HepG2 (cell line): ENCODE data around the gene BMAL1. TPM values are rescaled to one million over a fixed set of nuclear protein-coding genes. Genes with fewer than 3 reads are reported as not detected.

Source experiments
- ATAC-seq: fragments of 200-7000 bp; cut with Tn5 transposase; 3 replicates; pipeline ENCODE4 v1.9.1; 2020; ENCODE audit warnings: mild to moderate bottlenecking, moderate library complexity
- BruUV-seq: library from RNA; stranded (reverse); fragments of 400-500 nt; replicated peaks from 2 replicates; lab custom pipeline; 2021; lab: Mats Ljungman, UMichigan
- CTCF ChIA-PET: fragments of 300-600 bp; formaldehyde crosslinking; extraction: SDS; loops from one replicate; lab custom pipeline; 2021; ENCODE audit warnings: low total read pairs, inconsistent platforms, low intra/inter-chr PET ratio; lab: Yijun Ruan, JAX
- POLR2A ChIA-PET: fragments of 350-600 bp; sonication (Branson Sonifier 250); formaldehyde crosslinking; loops from one replicate; lab custom pipeline; 2020; ENCODE audit warnings: antibody characterized with exemption, inconsistent platforms; lab: Yijun Ruan, JAX
- DNase-seq: peaks from one replicate; pipeline ENCODE4 v3.0.0-alpha.2; 2015; ENCODE audit warnings: low spot score
- FAIRE-seq: peaks from 3 replicates; lab custom pipeline; 2011; peaks lifted over from hg19 to GRCh38; lab: Jason Lieb, UNC
- H2AFZ ChIP-seq: one replicate; pipeline ENCODE4 v1.6.1; 2011; ENCODE audit warnings: low read length, inconsistent platforms
- H3K27ac ChIP-seq: fragments of 300-600 bp; 3 replicates; pipeline ENCODE4 v1.8.0; 2011; ENCODE audit warnings: mixed run types, mild to moderate bottlenecking, mixed read lengths, low read length, inconsistent platforms; ENCODE audit not compliant: insufficient read depth; ENCODE audit errors: extremely low read length
- H3K27me3 ChIP-seq, 2 experiments: fragments of 200-600 bp in 1 of 2; 2 replicates in 1 of 2; 3 replicates in 1 of 2; pipeline versions ENCODE4 v1.6.0 to v1.8.0; 2011; ENCODE audit warnings: low read length in 2 of 2, mild to moderate bottlenecking in 2 of 2, moderate library complexity in 2 of 2, inconsistent platforms in 1 of 2; ENCODE audit not compliant: insufficient read depth in 2 of 2, control insufficient read depth in 1 of 2
- H3K36me3 ChIP-seq, 2 experiments: fragments of 200-600 bp in 1 of 2; replicated peaks in 1 of 2; 2 replicates in 1 of 2; 3 replicates in 1 of 2; pipeline versions ENCODE4 v1.5.1 to v1.8.0; 2011; ENCODE audit warnings: low read length in 2 of 2, inconsistent platforms in 1 of 2; ENCODE audit not compliant: insufficient read depth in 2 of 2, control insufficient read depth in 1 of 2
- H3K4me1 ChIP-seq: 2 replicates; pipeline ENCODE4 v1.5.1; 2012; ENCODE audit warnings: low read length, inconsistent platforms; ENCODE audit not compliant: insufficient read depth
- H3K4me2 ChIP-seq: 2 replicates; pipeline ENCODE4 v1.6.0; 2011; ENCODE audit warnings: low read depth, low read length, inconsistent platforms
- H3K4me3 ChIP-seq, 3 experiments: fragments of 200-600 bp in 1 of 3; sonication (generic), shearing (Covaris generic) in 1 of 3; replicated peaks in 1 of 3; 2 replicates each; pipeline ENCODE4 v1.5.1; 2011 to 2016; ENCODE audit warnings: low read length in 3 of 3, inconsistent platforms in 2 of 3, low read depth in 2 of 3, mild to moderate bottlenecking in 2 of 3, control low read depth in 1 of 3, mixed read lengths in 1 of 3; ENCODE audit not compliant: insufficient read depth in 1 of 3
- H3K79me2 ChIP-seq: one replicate; pipeline ENCODE4 v1.6.1; 2011; ENCODE audit warnings: low read length, inconsistent platforms; ENCODE audit not compliant: insufficient read depth
- H3K9ac ChIP-seq: 2 replicates; pipeline ENCODE4 v1.6.0; 2011; ENCODE audit warnings: mild to moderate bottlenecking, low read depth, low read length, inconsistent platforms; ENCODE audit not compliant: insufficient read depth
- H3K9me3 ChIP-seq: 2 replicates; pipeline ENCODE4 v1.5.1; 2012; ENCODE audit warnings: mild to moderate bottlenecking, low read length
- H4K20me1 ChIP-seq: 2 replicates; pipeline ENCODE4 v1.6.0; 2011; ENCODE audit warnings: inconsistent platforms, mild to moderate bottlenecking, low read length, moderate library complexity; ENCODE audit not compliant: insufficient read depth
- HNF4A ChIP-seq: sonication (generic); formaldehyde crosslinking; IDR thresholded peaks from 2 replicates; pipeline ENCODE4 v1.4.0; 2020; ENCODE audit warnings: missing genetic modification reagents
- HNRNPL ChIP-seq: fragments of 200-400 bp; formaldehyde crosslinking; IDR thresholded peaks from 2 replicates; pipeline ENCODE4 v1.6.1; 2017; ENCODE audit warnings: mild to moderate bottlenecking, low read depth, low read length
- KDM5A ChIP-seq: fragments of 200-600 bp; sonication (generic); IDR thresholded peaks from 2 replicates; pipeline ENCODE4 v1.7.0; 2018; ENCODE audit warnings: antibody characterized with exemption, mild to moderate bottlenecking, low read length, borderline replicate concordance
- PAX8 ChIP-seq: sonication (generic); formaldehyde crosslinking; IDR thresholded peaks from 2 replicates; pipeline ENCODE4 v1.8.0; 2022; ENCODE audit warnings: mild to moderate bottlenecking, missing genetic modification reagents, borderline replicate concordance
- SOX6 ChIP-seq, 2 experiments: fragments of 450-650 bp in 1 of 2; sonication (generic) in 1 of 2; formaldehyde crosslinking in 1 of 2; IDR thresholded peaks; 2 replicates each; pipeline versions ENCODE4 v1.4.0 to v1.6.1; 2017 to 2020; ENCODE audit warnings: antibody characterized with exemption in 1 of 2, mild to moderate bottlenecking in 1 of 2, missing genetic modification reagents in 1 of 2
- STAT5B ChIP-seq: sonication (generic); formaldehyde crosslinking; IDR thresholded peaks from 2 replicates; pipeline ENCODE4 v1.4.0; 2020; ENCODE audit warnings: missing genetic modification reagents
- USF2 ChIP-seq, 2 experiments: sonication (generic) in 1 of 2; formaldehyde crosslinking in 1 of 2; IDR thresholded peaks; 2 replicates each; pipeline versions ENCODE4 v1.5.1 to v1.6.1; 2011 to 2020; ENCODE audit warnings: borderline replicate concordance in 1 of 2, low read depth in 1 of 2, low read length in 1 of 2, mild to moderate bottlenecking in 1 of 2, missing genetic modification reagents in 1 of 2, moderate library complexity in 1 of 2
- ZBTB20 ChIP-seq: sonication (generic); formaldehyde crosslinking; IDR thresholded peaks from 2 replicates; pipeline ENCODE4 v1.8.1; 2023; ENCODE audit warnings: missing genetic modification reagents, low read depth, mild to moderate bottlenecking, borderline replicate concordance
- ZNF317 ChIP-seq: sonication (generic); formaldehyde crosslinking; IDR thresholded peaks from 2 replicates; pipeline ENCODE4 v1.5.0; 2020; ENCODE audit warnings: mild to moderate bottlenecking, missing genetic modification reagents
- ZNF382 ChIP-seq: sonication (generic); formaldehyde crosslinking; IDR thresholded peaks from 2 replicates; pipeline ENCODE4 v1.5.0; 2020; ENCODE audit warnings: missing genetic modification reagents, mild to moderate bottlenecking, borderline replicate concordance
- ZNF547 ChIP-seq: sonication (generic); formaldehyde crosslinking; IDR thresholded peaks from 2 replicates; pipeline ENCODE4 v1.5.1; 2020; ENCODE audit warnings: mild to moderate bottlenecking, missing genetic modification reagents
- ZNF670 ChIP-seq: sonication (generic); formaldehyde crosslinking; IDR thresholded peaks from 2 replicates; pipeline ENCODE4 v1.8.0; 2022; ENCODE audit warnings: mild to moderate bottlenecking, missing genetic modification reagents, borderline replicate concordance
- WGBS: methylation state at CpG from one replicate; pipeline ENCODE4 v1.1.6; 2017; ENCODE audit warnings: low lambda C conversion rate; 5-methylcytosine and 5-hydroxymethylcytosine counted together
- in situ Hi-C: cut with HindIII; loops from 2 replicates; pipeline ENCODE4 v1.10.0; 2017; ENCODE audit warnings: low pct_unique_long_range_greater_than_20kb; ENCODE audit not compliant: extremely low pct_ligation_motif_present
- intact Hi-C: fragments of 100-400 bp; cut with micrococcal nuclease; formaldehyde crosslinking; loops from one replicate; pipeline ENCODE4 v1.10.0; 2022; ENCODE audit not compliant: unreplicated experiment
- polyA plus RNA-seq, 8 experiments: library from polyadenylated mRNA; depleted of rRNA in 3 of 8; stranded (reverse) in 7 of 8; unstranded in 1 of 8; fragments of >200 nt; fragmentation: Illumina TruSeq in 4 of 8; extraction: Trizol in 4 of 8; gene quantifications; 2 replicates each; pipeline versions ENCODE4 v1.2.1 to v1.2.3, GENCODE V29; 2011 to 2016; ENCODE audit warnings: low read depth in 4 of 8, missing spikeins in 1 of 8, mixed read lengths in 1 of 8; ENCODE audit not compliant: insufficient read depth in 1 of 8
- total RNA-seq, 5 experiments: library from RNA; depleted of rRNA; stranded (reverse); fragments of >200 nt; fragmentation: Illumina TruSeq; extraction: Trizol; gene quantifications; 2 replicates each; pipeline ENCODE4 v1.2.3, GENCODE V29; 2016; ENCODE audit warnings: low read depth in 1 of 5
- TF ChIP-seq, protein P1 (sequence below): sonication (generic); formaldehyde crosslinking; IDR thresholded peaks from 2 replicates; pipeline ENCODE4 v1.9.0; 2021; ENCODE audit warnings: mild to moderate bottlenecking, missing genetic modification reagents
- TF ChIP-seq, protein P2 (sequence below): sonication (generic); formaldehyde crosslinking; IDR thresholded peaks from 2 replicates; pipeline ENCODE4 v1.8.0; 2022; ENCODE audit warnings: mild to moderate bottlenecking, missing genetic modification reagents; ENCODE audit not compliant: insufficient replicate concordance

BMAL1 gene
- total and polyA plus RNA-seq, 2 of the 13 experiments (the other 11 are each of a cell fraction or from before 2014, with no cell fraction given) = 4.5 to 4.8 TPM

GRCh38 chr11:13310443-13310842 is 32.9 kb downstream of the BMAL1 start:
- CTCF ChIA-PET = no interaction called here
- DNase-seq = no peak
- TF ChIP-seq, protein P1, sequence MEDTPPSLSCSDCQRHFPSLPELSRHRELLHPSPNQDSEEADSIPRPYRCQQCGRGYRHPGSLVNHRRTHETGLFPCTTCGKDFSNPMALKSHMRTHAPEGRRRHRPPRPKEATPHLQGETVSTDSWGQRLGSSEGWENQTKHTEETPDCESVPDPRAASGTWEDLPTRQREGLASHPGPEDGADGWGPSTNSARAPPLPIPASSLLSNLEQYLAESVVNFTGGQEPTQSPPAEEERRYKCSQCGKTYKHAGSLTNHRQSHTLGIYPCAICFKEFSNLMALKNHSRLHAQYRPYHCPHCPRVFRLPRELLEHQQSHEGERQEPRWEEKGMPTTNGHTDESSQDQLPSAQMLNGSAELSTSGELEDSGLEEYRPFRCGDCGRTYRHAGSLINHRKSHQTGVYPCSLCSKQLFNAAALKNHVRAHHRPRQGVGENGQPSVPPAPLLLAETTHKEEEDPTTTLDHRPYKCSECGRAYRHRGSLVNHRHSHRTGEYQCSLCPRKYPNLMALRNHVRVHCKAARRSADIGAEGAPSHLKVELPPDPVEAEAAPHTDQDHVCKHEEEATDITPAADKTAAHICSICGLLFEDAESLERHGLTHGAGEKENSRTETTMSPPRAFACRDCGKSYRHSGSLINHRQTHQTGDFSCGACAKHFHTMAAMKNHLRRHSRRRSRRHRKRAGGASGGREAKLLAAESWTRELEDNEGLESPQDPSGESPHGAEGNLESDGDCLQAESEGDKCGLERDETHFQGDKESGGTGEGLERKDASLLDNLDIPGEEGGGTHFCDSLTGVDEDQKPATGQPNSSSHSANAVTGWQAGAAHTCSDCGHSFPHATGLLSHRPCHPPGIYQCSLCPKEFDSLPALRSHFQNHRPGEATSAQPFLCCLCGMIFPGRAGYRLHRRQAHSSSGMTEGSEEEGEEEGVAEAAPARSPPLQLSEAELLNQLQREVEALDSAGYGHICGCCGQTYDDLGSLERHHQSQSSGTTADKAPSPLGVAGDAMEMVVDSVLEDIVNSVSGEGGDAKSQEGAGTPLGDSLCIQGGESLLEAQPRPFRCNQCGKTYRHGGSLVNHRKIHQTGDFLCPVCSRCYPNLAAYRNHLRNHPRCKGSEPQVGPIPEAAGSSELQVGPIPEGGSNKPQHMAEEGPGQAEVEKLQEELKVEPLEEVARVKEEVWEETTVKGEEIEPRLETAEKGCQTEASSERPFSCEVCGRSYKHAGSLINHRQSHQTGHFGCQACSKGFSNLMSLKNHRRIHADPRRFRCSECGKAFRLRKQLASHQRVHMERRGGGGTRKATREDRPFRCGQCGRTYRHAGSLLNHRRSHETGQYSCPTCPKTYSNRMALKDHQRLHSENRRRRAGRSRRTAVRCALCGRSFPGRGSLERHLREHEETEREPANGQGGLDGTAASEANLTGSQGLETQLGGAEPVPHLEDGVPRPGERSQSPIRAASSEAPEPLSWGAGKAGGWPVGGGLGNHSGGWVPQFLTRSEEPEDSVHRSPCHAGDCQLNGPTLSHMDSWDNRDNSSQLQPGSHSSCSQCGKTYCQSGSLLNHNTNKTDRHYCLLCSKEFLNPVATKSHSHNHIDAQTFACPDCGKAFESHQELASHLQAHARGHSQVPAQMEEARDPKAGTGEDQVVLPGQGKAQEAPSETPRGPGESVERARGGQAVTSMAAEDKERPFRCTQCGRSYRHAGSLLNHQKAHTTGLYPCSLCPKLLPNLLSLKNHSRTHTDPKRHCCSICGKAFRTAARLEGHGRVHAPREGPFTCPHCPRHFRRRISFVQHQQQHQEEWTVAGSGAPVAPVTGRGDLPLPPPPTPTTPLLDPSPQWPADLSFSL (CRISPR knock-in tag) = no peak
- TF ChIP-seq SOX6 (IDR thresholded peaks at IDR 0.05) (no peak), SOX6 (CRISPR knock-in tag; IDR thresholded peaks at IDR 0.05) (no peak), ZNF670 (CRISPR knock-in tag) (no peak), ZNF317 (CRISPR knock-in tag) (no peak), HNRNPL (no peak), STAT5B (CRISPR knock-in tag) (no peak), ZNF547 (CRISPR knock-in tag) (no peak), ZBTB20 (CRISPR knock-in tag) (no peak), HNF4A (CRISPR knock-in tag) (no peak), KDM5A (no peak), ZNF382 (CRISPR knock-in tag) (no peak), USF2 (IDR thresholded peaks at IDR 0.05; ENCODE audit: low read depth, low read length) (no peak), USF2 (CRISPR knock-in tag; IDR thresholded peaks at IDR 0.05; ENCODE audit: borderline replicate concordance) (no peak), PAX8 (CRISPR knock-in tag) (no peak)
- TF ChIP-seq, protein P2, sequence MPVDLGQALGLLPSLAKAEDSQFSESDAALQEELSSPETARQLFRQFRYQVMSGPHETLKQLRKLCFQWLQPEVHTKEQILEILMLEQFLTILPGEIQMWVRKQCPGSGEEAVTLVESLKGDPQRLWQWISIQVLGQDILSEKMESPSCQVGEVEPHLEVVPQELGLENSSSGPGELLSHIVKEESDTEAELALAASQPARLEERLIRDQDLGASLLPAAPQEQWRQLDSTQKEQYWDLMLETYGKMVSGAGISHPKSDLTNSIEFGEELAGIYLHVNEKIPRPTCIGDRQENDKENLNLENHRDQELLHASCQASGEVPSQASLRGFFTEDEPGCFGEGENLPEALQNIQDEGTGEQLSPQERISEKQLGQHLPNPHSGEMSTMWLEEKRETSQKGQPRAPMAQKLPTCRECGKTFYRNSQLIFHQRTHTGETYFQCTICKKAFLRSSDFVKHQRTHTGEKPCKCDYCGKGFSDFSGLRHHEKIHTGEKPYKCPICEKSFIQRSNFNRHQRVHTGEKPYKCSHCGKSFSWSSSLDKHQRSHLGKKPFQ (CRISPR knock-in tag) = no peak

More at GRCh38 chr11:13310443-13310842, 32.9 kb downstream of the BMAL1 start:
- no peaks in the 10 kb centered on the region for H3K9me3 ChIP-seq
- in situ Hi-C loops (no loop called here), intact Hi-C loops (no loop called here)
- H3K4me3 ChIP-seq = no peak overlapping the region
- no peak overlapping the region for H2AFZ ChIP-seq
- H3K9ac ChIP-seq = no peak overlapping the region
- peaks cover 6% of the 10 kb centered on the region; the same call in 1 of the 2 replicates for H3K4me1 ChIP-seq
- no TSS peak for BruUV-seq
- no peaks in the 10 kb centered on the region for H3K27me3 ChIP-seq
- no peak for FAIRE-seq
- WGBS = 92% methylated on average over 6 of the region's 6 CpGs
- no peak overlapping the region for H3K4me2 ChIP-seq
- H4K20me1 ChIP-seq = no peaks in the 10 kb centered on the region
- H3K36me3 ChIP-seq = no peaks in the 10 kb centered on the region
- no peaks in the 10 kb centered on the region for H3K79me2 ChIP-seq
- ATAC-seq = no peak
- POLR2A ChIA-PET = no interaction called here
- H3K27ac ChIP-seq = no peak overlapping the region
